Measurements from ENCODE around the gene SEMG1. TPM values are rescaled to one million over a fixed set of nuclear protein-coding genes. Genes with fewer than 3 reads are reported as not detected.

The SEMG1 gene
- total RNA-seq, 1 donor from 2014 or later, result not detected

DNA sequence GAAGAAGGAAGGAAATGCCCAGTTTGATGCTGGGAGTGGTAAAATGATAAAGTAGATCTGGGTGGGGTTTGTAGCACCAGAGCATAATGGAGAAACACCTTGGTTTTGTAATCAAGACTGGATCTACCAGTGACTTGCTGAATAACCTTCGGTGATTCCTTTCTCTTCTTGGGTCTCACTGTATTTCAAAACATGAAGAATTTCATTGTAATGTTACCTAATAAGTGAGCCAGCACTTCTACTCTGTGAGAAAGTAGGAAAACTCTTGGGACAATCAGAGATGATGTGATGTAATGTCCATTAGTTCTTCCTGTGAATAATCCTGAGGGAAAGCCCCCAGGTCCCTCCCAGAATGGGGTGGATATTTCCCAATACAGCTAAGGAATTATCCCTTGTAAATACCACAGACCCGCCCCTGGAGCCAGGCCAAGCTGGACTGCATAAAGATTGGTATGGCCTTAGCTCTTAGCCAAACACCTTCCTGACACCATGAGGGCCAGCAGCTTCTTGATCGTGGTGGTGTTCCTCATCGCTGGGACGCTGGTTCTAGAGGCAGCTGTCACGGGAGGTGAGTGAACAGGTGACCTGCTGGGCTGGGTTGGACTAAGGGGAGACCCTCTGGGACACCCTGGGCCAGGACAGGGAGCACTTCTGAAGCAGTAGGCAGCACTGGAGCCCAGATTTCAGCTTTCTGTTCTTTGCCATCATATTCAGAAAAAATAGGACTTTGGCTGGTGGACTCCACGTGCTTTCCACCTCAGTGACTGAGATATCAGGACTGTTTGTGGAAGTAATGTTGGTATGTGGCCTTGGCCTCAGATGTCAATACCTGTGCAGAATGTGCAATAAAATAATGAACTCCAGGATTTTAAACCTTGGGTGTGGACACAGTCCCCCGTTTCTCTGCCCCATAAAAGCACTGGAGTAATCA lies 32.1 kb upstream of the SEMG1 start, which contains the start of gene PI3:
TSS of gene PI3 (plus strand) at position 469 of the 931 bp plus-strand sequence. CDS start at position 490, 21 bp downstream.
- H3K9me3 Mint-ChIP-seq (ENCODE audit: unreplicated experiment), result no peaks in the 10 kb centered on the region
- TF ChIP-seq, protein P1, sequence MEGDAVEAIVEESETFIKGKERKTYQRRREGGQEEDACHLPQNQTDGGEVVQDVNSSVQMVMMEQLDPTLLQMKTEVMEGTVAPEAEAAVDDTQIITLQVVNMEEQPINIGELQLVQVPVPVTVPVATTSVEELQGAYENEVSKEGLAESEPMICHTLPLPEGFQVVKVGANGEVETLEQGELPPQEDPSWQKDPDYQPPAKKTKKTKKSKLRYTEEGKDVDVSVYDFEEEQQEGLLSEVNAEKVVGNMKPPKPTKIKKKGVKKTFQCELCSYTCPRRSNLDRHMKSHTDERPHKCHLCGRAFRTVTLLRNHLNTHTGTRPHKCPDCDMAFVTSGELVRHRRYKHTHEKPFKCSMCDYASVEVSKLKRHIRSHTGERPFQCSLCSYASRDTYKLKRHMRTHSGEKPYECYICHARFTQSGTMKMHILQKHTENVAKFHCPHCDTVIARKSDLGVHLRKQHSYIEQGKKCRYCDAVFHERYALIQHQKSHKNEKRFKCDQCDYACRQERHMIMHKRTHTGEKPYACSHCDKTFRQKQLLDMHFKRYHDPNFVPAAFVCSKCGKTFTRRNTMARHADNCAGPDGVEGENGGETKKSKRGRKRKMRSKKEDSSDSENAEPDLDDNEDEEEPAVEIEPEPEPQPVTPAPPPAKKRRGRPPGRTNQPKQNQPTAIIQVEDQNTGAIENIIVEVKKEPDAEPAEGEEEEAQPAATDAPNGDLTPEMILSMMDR (IDR thresholded peaks at IDR 0.05; ENCODE audit: unreplicated experiment), result no peak
- peaks cover 3% of the 10 kb centered on the region for H3K4me1 Mint-ChIP-seq (ENCODE audit: unreplicated experiment)
- no peaks in the 10 kb centered on the region for H3K27me3 Mint-ChIP-seq (ENCODE audit: unreplicated experiment)
- no peak for DNase-seq (ENCODE audit: low spot score)
- H3K27ac Mint-ChIP-seq (ENCODE audit: unreplicated experiment), result no peak within 1 kb of the TSS
- H3K4me3 Mint-ChIP-seq (ENCODE audit: unreplicated experiment), result no peak within 1 kb of the TSS
- no peaks in the 10 kb centered on the region for H3K36me3 Mint-ChIP-seq (ENCODE audit: low read depth, unreplicated experiment)

DNA sequence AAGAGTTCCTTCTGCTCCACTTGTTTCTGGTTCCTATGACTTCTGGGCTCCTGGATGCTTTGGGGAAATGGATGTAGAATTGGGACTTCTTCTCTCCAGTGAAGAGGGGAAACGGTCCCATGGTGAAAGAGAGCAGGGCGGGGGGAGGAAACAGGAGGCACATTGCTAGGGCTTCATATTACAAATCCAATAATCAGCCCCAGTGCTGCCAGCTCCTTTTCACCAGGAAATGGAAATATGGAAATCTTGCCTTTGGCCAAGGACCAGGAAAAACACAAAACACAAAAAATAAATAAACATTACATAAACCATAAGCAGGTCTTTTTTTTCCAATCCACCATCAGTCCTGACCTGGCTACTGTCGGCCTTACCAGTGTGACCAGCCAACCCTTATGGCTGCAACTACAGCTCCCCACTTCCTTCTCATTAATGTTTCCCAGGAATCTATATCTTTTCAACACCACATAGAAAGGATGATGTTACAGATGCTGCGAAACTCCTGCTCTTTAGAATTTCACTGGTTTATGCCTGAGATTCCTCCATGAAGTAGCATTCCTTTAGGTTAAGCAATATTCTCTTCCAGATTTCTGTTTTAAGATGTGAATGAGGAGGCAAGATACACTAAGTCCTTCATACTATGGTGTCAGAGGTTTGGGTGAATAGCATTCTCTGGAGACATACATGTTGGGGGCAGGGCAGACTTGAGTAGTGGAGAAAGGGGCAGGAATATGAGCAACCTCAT lies 30.1 kb upstream of the SEMG1 start:
- Mint-ChIP-seq H3K27me3 (ENCODE audit: unreplicated experiment) (peaks cover 3% of the 10 kb centered on the region), H3K9me3 (ENCODE audit: unreplicated experiment) (no peaks in the 10 kb centered on the region), H3K36me3 (ENCODE audit: low read depth, unreplicated experiment) (no peaks in the 10 kb centered on the region), H3K4me1 (ENCODE audit: unreplicated experiment) (peaks cover 9% of the 10 kb centered on the region), H3K4me3 (ENCODE audit: unreplicated experiment) (no peak overlapping the region), H3K27ac (ENCODE audit: unreplicated experiment) (no peak overlapping the region)
- no peak for DNase-seq (ENCODE audit: low spot score)
- TF ChIP-seq, protein P1 (IDR thresholded peaks at IDR 0.05; ENCODE audit: unreplicated experiment), result no peak

DNA sequence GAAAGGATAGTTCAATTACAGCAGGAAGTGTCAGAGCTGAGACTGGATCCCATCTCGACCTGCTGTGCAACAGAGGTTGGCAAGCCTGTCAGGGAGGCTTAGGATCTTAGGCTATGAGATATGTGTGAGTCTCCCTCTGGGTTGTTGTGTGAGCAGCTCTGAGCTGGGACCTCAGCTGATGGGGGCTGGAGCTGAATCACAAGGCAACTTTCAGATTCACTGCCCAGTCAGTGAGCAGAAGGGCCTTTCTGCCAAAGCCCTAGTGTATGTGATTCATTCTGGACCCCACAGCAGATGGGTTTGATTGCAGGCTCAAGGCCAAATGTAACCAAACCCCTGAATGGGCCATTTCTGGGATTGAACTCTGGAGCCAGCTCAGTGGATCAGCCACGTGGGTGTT lies 27.7 kb upstream of the SEMG1 start:
- Mint-ChIP-seq H3K27ac (ENCODE audit: unreplicated experiment) (no peak overlapping the region), H3K27me3 (ENCODE audit: unreplicated experiment) (peaks cover 3% of the 10 kb centered on the region), H3K36me3 (ENCODE audit: low read depth, unreplicated experiment) (no peaks in the 10 kb centered on the region), H3K9me3 (ENCODE audit: unreplicated experiment) (no peaks in the 10 kb centered on the region), H3K4me1 (ENCODE audit: unreplicated experiment) (peaks cover 9% of the 10 kb centered on the region), H3K4me3 (ENCODE audit: unreplicated experiment) (no peak overlapping the region)
- DNase-seq (ENCODE audit: low spot score), result no peak
- TF ChIP-seq, protein P1 (IDR thresholded peaks at IDR 0.05; ENCODE audit: unreplicated experiment), result no peak

DNA sequence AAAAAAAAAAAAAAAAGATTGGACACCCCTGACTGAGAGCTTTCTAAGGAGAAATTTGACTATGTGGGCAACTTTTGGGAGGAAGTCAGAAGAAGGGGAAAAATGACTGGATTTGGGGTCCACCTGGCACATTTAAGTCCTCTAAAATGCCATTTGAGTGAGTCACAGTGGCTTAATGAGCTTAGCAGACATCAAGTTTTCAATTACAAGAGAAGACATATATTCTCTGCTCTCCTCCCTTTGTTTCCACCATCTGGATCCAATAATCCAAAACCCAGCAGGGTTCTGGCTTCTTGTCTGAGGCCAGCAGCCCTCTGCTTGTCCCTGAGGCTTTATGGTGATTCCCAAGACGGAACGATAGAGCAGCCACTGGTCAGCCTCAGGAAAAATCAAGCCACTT lies 25.2 kb upstream of the SEMG1 start:
- Mint-ChIP-seq H3K27me3 (ENCODE audit: unreplicated experiment) (peaks cover 3% of the 10 kb centered on the region), H3K36me3 (ENCODE audit: low read depth, unreplicated experiment) (no peaks in the 10 kb centered on the region), H3K9me3 (ENCODE audit: unreplicated experiment) (no peaks in the 10 kb centered on the region), H3K27ac (ENCODE audit: unreplicated experiment) (no peak overlapping the region), H3K4me3 (ENCODE audit: unreplicated experiment) (no peak overlapping the region), H3K4me1 (ENCODE audit: unreplicated experiment) (peaks cover 9% of the 10 kb centered on the region)
- TF ChIP-seq, protein P1 (IDR thresholded peaks at IDR 0.05; ENCODE audit: unreplicated experiment), result no peak
- DNase-seq (ENCODE audit: low spot score), result no peak

Measured in endothelial cell (in vitro differentiated cells).